ENCODE measurements around the gene ASB1.

GRCh38 chr2:238484522-238485452 lies 58.1 kb downstream of the ASB1 start:
- TF ChIP-seq TGIF2 (CRISPR knock-in tag; IDR thresholded peaks at IDR 0.05) = no peak
- TF ChIP-seq SMARCE1 (IDR thresholded peaks at IDR 0.05; ENCODE audit: borderline replicate concordance) = no peak
- no peak for TF ChIP-seq ZBTB8A (CRISPR knock-in tag; IDR thresholded peaks at IDR 0.05; ENCODE audit: borderline replicate concordance, low read depth)
- TF ChIP-seq, protein P1, sequence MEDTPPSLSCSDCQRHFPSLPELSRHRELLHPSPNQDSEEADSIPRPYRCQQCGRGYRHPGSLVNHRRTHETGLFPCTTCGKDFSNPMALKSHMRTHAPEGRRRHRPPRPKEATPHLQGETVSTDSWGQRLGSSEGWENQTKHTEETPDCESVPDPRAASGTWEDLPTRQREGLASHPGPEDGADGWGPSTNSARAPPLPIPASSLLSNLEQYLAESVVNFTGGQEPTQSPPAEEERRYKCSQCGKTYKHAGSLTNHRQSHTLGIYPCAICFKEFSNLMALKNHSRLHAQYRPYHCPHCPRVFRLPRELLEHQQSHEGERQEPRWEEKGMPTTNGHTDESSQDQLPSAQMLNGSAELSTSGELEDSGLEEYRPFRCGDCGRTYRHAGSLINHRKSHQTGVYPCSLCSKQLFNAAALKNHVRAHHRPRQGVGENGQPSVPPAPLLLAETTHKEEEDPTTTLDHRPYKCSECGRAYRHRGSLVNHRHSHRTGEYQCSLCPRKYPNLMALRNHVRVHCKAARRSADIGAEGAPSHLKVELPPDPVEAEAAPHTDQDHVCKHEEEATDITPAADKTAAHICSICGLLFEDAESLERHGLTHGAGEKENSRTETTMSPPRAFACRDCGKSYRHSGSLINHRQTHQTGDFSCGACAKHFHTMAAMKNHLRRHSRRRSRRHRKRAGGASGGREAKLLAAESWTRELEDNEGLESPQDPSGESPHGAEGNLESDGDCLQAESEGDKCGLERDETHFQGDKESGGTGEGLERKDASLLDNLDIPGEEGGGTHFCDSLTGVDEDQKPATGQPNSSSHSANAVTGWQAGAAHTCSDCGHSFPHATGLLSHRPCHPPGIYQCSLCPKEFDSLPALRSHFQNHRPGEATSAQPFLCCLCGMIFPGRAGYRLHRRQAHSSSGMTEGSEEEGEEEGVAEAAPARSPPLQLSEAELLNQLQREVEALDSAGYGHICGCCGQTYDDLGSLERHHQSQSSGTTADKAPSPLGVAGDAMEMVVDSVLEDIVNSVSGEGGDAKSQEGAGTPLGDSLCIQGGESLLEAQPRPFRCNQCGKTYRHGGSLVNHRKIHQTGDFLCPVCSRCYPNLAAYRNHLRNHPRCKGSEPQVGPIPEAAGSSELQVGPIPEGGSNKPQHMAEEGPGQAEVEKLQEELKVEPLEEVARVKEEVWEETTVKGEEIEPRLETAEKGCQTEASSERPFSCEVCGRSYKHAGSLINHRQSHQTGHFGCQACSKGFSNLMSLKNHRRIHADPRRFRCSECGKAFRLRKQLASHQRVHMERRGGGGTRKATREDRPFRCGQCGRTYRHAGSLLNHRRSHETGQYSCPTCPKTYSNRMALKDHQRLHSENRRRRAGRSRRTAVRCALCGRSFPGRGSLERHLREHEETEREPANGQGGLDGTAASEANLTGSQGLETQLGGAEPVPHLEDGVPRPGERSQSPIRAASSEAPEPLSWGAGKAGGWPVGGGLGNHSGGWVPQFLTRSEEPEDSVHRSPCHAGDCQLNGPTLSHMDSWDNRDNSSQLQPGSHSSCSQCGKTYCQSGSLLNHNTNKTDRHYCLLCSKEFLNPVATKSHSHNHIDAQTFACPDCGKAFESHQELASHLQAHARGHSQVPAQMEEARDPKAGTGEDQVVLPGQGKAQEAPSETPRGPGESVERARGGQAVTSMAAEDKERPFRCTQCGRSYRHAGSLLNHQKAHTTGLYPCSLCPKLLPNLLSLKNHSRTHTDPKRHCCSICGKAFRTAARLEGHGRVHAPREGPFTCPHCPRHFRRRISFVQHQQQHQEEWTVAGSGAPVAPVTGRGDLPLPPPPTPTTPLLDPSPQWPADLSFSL (CRISPR knock-in tag; IDR thresholded peaks at IDR 0.05) = peak; percentile 96
- TF ChIP-seq HDAC2 (CRISPR knock-in tag; IDR thresholded peaks at IDR 0.05) = no peak
- no peak for TF ChIP-seq MAX (IDR thresholded peaks at IDR 0.05)
- no peak for TF ChIP-seq RAD51 (IDR thresholded peaks at IDR 0.05; ENCODE audit: borderline replicate concordance)
- TF ChIP-seq HNF4A (CRISPR knock-in tag; IDR thresholded peaks at IDR 0.05) = no peak
- no peak for TF ChIP-seq ZNF558 (CRISPR knock-in tag; IDR thresholded peaks at IDR 0.05; ENCODE audit: borderline replicate concordance)
- no peak for TF ChIP-seq HMGXB3 (CRISPR knock-in tag; IDR thresholded peaks at IDR 0.05; ENCODE audit: borderline replicate concordance)
- TF ChIP-seq SMAD1 (CRISPR knock-in tag; IDR thresholded peaks at IDR 0.05; ENCODE audit: borderline replicate concordance, low read depth) = no peak
- no peak for TF ChIP-seq TBL1XR1 (IDR thresholded peaks at IDR 0.05; ENCODE audit: borderline replicate concordance, low read length, partially characterized antibody)
- no peak for TF ChIP-seq RFXANK (CRISPR knock-in tag; IDR thresholded peaks at IDR 0.05)
- TF ChIP-seq ZNF512 (CRISPR knock-in tag; IDR thresholded peaks at IDR 0.05) = no peak

Data from HepG2 (cell line).